Measurements from ENCODE around the gene PDAP1. TPM values are rescaled to one million over a fixed set of nuclear protein-coding genes. Genes with fewer than 3 reads are reported as not detected.

The PDAP1 gene
- total RNA-seq, 6 experiments from 2014 or later: 36.3 to 52.9 (median 39.6) TPM

DNA sequence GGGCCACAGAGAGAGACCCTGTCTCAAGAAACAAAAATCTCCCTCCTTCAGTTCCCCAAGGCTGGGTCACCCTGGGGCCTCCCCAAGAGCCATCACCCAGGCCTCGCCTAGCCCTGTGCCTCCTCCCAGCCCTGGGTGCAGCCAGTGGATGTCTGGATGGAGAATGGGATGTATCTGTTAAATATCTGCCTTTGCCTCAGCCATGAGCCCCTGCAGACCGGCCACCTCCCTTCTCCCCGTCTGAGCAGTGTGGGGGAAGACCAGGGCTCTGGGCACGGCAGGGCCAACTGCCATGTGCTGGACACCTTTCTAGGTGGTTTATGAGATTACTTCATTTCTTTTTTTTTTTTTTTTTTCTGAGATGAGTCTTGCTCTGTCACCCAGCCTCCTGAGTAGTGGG, 23.9 kb downstream of the PDAP1 start:
- TF ChIP-seq, protein P1, sequence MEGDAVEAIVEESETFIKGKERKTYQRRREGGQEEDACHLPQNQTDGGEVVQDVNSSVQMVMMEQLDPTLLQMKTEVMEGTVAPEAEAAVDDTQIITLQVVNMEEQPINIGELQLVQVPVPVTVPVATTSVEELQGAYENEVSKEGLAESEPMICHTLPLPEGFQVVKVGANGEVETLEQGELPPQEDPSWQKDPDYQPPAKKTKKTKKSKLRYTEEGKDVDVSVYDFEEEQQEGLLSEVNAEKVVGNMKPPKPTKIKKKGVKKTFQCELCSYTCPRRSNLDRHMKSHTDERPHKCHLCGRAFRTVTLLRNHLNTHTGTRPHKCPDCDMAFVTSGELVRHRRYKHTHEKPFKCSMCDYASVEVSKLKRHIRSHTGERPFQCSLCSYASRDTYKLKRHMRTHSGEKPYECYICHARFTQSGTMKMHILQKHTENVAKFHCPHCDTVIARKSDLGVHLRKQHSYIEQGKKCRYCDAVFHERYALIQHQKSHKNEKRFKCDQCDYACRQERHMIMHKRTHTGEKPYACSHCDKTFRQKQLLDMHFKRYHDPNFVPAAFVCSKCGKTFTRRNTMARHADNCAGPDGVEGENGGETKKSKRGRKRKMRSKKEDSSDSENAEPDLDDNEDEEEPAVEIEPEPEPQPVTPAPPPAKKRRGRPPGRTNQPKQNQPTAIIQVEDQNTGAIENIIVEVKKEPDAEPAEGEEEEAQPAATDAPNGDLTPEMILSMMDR (IDR thresholded peaks at IDR 0.05): no peak
- TF ChIP-seq POLR2A (IDR thresholded peaks at IDR 0.05): no peak
- no peak for ATAC-seq
- DNase-seq: no peak
- Histone ChIP-seq H3K27me3 (no peaks in the 10 kb centered on the region), H3K4me1 (peaks cover 0 to 29% (median 10%) of the 10 kb centered on the region in 4 donors), H3K36me3 (peaks cover 0 to 9% (median 3%) of the 10 kb centered on the region in 4 donors), H3K9me3 (no peaks in the 10 kb centered on the region), H3K4me3 (no peak overlapping the region), H3K27ac (no peak overlapping the region)
- WGBS (ENCODE audit: insufficient coverage, low coverage, low lambda C conversion rate, missing lambda C conversion rate): 83% methylated on average over 1 of the region's 4 CpGs
- intact Hi-C loops (cut with DNase I): no loop called here

DNA sequence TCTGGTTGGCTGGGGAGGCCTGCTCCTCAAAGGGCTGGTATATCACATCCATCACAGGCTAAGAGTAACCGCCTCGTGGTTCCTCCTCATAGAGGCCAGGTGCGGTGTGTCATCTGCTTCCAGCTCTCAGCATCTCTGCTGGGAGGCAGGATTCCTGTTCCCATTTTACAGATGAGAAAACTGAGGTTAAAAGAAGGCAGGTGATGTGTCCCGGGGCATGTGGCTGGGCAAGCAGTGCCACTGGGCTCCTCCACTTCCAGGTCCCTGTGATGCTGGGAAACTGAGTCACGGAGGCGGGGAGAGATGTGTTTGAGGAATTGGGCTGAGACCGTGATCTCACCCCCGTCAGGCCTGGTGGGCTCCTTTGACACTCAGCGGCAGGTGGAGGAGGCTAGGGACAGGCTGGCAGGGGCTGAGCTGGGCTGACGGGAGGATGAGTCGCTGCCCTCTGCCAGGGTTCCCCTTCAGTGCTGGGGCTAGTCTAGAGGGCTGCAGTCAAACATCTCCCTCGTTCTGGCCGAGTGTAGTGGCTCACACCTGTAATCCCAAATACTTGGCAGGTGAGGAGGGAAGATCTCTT, 24.5 kb downstream of the PDAP1 start:
- TF ChIP-seq, protein P1 (IDR thresholded peaks at IDR 0.05): no peak
- TF ChIP-seq POLR2A (IDR thresholded peaks at IDR 0.05): no peak
- WGBS (ENCODE audit: insufficient coverage, low coverage, low lambda C conversion rate, missing lambda C conversion rate): 90% methylated on average over 6 of the region's 13 CpGs
- Histone ChIP-seq H3K27me3 (no peaks in the 10 kb centered on the region), H3K9me3 (no peaks in the 10 kb centered on the region), H3K4me3 (no peak overlapping the region), H3K27ac (no peak overlapping the region), H3K36me3 (peaks cover 0 to 6% (median 3%) of the 10 kb centered on the region in 4 donors), H3K4me1 (peaks cover 0 to 35% (median 11%) of the 10 kb centered on the region in 4 donors)
- intact Hi-C loops (cut with DNase I): no loop called here
- no peak for DNase-seq
- ATAC-seq: no peak

DNA sequence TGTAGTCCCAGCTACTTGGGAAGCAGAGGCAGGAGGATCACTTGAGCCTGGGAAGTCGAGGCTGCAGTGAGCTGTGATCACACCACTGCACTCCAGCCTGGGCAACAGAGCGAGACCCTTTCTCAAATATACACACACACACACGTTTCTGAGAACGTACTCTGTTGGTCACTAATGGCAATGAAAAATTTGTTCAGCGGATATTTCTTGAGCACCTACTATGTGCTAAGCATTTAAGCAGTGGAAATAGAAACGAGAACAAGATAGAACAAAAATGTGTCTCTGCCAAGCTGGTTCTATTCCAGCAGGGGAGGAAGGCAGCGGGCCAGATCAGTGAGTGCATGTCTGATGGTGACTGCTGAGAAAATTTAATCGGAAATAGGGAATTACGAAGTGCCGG, 25.2 kb downstream of the PDAP1 start:
- H3K4me1 ChIP-seq: peaks cover 0 to 36% (median 11%) of the 10 kb centered on the region in 4 donors
- DNase-seq (no peak), ATAC-seq (no peak)
- no peak overlapping the region for H3K27ac ChIP-seq
- intact Hi-C loops (cut with DNase I): no loop called here
- no peak overlapping the region for H3K4me3 ChIP-seq
- no peaks in the 10 kb centered on the region for H3K27me3 ChIP-seq
- TF ChIP-seq POLR2A (IDR thresholded peaks at IDR 0.05): no peak
- TF ChIP-seq, protein P1 (IDR thresholded peaks at IDR 0.05): no peak
- H3K36me3 ChIP-seq: peaks cover 0 to 5% (median 0%) of the 10 kb centered on the region in 4 donors
- H3K9me3 ChIP-seq: no peaks in the 10 kb centered on the region
- 78% methylated on average over 10 of the region's 10 CpGs for WGBS (ENCODE audit: insufficient coverage, low coverage, low lambda C conversion rate, missing lambda C conversion rate)

DNA sequence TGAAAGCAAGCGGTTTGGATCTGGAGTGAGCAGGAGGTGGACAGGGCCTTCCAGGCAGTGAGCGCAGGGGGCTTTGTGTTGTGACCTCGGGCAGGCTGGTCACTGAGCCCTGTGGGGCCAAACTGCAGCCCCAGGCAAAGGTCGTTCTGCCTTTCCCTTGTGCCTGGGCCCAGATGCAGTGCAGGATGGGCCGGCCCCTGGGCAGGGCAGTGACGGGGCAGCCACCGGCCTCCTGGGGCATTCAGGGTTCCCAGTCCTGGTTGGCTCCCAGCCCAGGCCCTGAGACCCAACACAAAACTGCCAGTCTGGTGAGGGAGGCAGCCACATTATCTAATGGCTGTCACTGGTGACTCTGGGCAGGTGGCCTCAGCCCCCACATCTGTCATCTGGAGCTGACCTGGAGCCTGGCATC, 26.7 kb downstream of the PDAP1 start:
- Histone ChIP-seq H3K4me3 (no peak overlapping the region), H3K27ac (no peak overlapping the region), H3K9me3 (no peaks in the 10 kb centered on the region), H3K27me3 (no peaks in the 10 kb centered on the region), H3K4me1 (peaks cover 0 to 36% (median 11%) of the 10 kb centered on the region in 4 donors), H3K36me3 (no peaks in the 10 kb centered on the region)
- WGBS (ENCODE audit: insufficient coverage, low coverage, low lambda C conversion rate, missing lambda C conversion rate): 20% methylated on average over 1 of the region's 7 CpGs
- intact Hi-C loops (cut with DNase I): no loop called here
- ATAC-seq (peak; percentile 62 to 73 (median 70)), DNase-seq (peak; percentile 73 to 82 (median 80))
- TF ChIP-seq, protein P1 (IDR thresholded peaks at IDR 0.05): no peak

All from right lobe of liver (tissue), 6 donors.